OCI-LY1 (cell line): ENCODE results near the gene AHCYL1.

Experiments used
- CTCF ChIP-seq: fragments of 200-600 bp; sonication (generic), shearing (Covaris generic); IDR thresholded peaks from 2 replicates; pipeline ENCODE4 v1.5.1; 2017; ENCODE audit warnings: mild to moderate bottlenecking, antibody characterized with exemption, low read length, moderate library complexity, mixed read lengths
- EZH2 ChIP-seq: fragments of 200-600 bp; sonication (generic), shearing (Covaris generic); IDR thresholded peaks from 2 replicates; pipeline ENCODE4 v1.8.0; 2017; ENCODE audit warnings: borderline replicate concordance, mixed run types, mild to moderate bottlenecking, antibody characterized with exemption, low read length, moderate library complexity, mixed read lengths

GRCh38 chr1:109977657-109978378, 6.7 kb upstream of the AHCYL1 start:
- TF ChIP-seq CTCF, result no peak
- TF ChIP-seq EZH2, result no peak
